AG04450 (cell line): Measurements from ENCODE around the gene CABP4. TPM values are rescaled to one million over a fixed set of nuclear protein-coding genes. Genes with fewer than 3 reads are reported as not detected.

Experiments
- CTCF ChIA-PET: fragments of 300-600, 350-600 bp; formaldehyde crosslinking; extraction: SDS; loops from one replicate; lab custom pipeline; 2022; ENCODE audit warnings: antibody characterized with exemption, inconsistent platforms; lab: Charles Lee
- POLR2A ChIA-PET: fragments of 350-600 bp; formaldehyde crosslinking; extraction: SDS; loops from one replicate; lab custom pipeline; 2021; ENCODE audit warnings: antibody characterized with exemption, inconsistent platforms; lab: Yijun Ruan, JAX
- DNase-seq: peaks from one replicate; pipeline ENCODE4 v3.0.0-alpha.2; 2011; ENCODE audit warnings: low read depth, low spot score
- H3K27ac ChIP-seq: one replicate; pipeline ENCODE4 v1.5.1; 2012; ENCODE audit warnings: low read depth, low read length, control low read depth
- H3K27me3 ChIP-seq: one replicate; pipeline ENCODE4 v1.6.0; 2012; ENCODE audit warnings: low read length; ENCODE audit not compliant: control insufficient read depth, insufficient read depth
- H3K4me3 ChIP-seq: 2 replicates; pipeline ENCODE4 v1.5.1; 2011; ENCODE audit warnings: mild to moderate bottlenecking, low read depth, low read length, control low read depth
- H3K9me3 ChIP-seq: 2 replicates; pipeline ENCODE4 v1.5.1; 2012; ENCODE audit warnings: low read length; ENCODE audit not compliant: control insufficient read depth, insufficient read depth
- polyA plus RNA-seq: library from polyadenylated mRNA; depleted of rRNA; stranded (reverse); fragments of >200 nt; gene quantifications from 2 replicates; pipeline ENCODE4 v1.2.3, GENCODE V29; 2011
- TF ChIP-seq, protein P1 (sequence below): IDR thresholded peaks from 2 replicates; pipeline ENCODE4 v1.5.1; 2011; ENCODE audit warnings: low read depth, low read length, control low read depth, inconsistent platforms

Gene CABP4
- polyA plus RNA-seq, 1 experiment = not detected

DNA sequence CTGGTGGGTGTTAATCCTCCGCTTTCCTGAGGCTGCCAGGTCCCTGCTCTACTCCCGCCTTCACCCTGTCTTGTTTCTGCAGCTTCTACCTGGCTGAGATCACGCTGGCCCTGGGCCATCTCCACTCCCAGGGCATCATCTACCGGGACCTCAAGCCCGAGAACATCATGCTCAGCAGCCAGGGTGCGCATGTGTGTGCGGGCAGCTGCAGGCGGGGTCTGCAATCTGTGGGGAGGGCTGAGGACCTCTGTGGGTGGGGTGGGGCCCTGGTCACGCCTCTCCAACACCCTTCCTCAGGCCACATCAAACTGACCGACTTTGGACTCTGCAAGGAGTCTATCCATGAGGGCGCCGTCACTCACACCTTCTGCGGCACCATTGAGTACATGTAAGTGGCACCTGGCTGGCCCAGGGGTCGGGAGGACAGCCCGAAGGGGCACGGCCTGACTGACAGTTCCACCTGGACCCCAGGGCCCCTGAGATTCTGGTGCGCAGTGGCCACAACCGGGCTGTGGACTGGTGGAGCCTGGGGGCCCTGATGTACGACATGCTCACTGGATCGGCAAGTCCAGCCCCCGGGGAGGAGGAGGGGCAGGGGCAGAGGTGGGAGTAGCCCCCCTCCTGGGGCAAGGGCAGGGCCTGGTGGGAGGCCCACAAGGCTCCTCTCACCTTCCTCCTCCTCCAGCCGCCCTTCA, 22.4 kb upstream of the CABP4 start:
- Histone ChIP-seq H3K27ac (no peak overlapping the region), H3K4me3 (no peak overlapping the region), H3K27me3 (no peaks in the 10 kb centered on the region), H3K9me3 (no peaks in the 10 kb centered on the region)
- TF ChIP-seq, protein P1, sequence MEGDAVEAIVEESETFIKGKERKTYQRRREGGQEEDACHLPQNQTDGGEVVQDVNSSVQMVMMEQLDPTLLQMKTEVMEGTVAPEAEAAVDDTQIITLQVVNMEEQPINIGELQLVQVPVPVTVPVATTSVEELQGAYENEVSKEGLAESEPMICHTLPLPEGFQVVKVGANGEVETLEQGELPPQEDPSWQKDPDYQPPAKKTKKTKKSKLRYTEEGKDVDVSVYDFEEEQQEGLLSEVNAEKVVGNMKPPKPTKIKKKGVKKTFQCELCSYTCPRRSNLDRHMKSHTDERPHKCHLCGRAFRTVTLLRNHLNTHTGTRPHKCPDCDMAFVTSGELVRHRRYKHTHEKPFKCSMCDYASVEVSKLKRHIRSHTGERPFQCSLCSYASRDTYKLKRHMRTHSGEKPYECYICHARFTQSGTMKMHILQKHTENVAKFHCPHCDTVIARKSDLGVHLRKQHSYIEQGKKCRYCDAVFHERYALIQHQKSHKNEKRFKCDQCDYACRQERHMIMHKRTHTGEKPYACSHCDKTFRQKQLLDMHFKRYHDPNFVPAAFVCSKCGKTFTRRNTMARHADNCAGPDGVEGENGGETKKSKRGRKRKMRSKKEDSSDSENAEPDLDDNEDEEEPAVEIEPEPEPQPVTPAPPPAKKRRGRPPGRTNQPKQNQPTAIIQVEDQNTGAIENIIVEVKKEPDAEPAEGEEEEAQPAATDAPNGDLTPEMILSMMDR = no peak
- ChIA-PET CTCF (no interaction called here), POLR2A (no interaction called here)
- no peak for DNase-seq

DNA sequence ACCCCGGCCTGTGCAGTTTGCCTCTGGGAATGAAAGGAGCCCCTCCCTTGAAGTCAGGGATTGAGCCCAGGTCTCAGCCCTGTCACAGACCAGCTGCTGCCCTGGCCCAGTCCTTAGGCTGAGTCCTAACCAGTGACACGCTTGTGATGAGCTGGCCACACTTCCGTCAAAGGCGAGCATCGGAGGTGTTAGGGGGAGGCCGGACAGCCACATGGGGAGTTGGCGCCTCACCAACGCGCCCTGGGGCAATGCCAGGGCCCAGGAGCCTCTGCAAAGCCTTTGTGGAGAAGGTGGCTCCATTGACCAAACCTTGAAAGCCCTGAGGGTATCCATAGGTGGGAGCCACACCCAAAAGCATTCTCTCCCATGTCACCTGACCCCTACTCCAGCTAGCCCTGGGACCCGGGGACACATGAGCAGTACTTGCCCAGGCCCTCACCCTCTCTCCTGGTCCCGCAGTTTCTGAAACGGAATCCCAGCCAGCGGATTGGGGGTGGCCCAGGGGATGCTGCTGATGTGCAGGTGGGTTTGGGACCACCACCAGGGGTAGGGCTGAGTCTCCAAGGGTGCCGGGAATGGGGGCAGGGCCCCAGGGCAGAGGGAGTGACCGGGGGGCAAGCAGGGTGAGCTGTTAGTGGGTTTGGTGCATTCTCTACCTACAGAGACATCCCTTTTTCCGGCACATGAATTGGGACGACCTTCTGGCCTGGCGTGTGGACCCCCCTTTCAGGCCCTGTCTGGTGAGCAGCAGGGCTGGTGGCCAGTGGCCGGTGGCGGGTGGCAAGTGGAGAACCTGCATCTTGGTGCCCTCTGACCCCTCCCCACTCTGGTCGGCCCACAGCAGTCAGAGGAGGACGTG, 21.4 kb upstream of the CABP4 start:
- DNase-seq = no peak
- Histone ChIP-seq H3K4me3 (no peak overlapping the region), H3K9me3 (no peaks in the 10 kb centered on the region), H3K27ac (no peak overlapping the region), H3K27me3 (no peaks in the 10 kb centered on the region)
- ChIA-PET CTCF (interaction anchor here (0.5 kb wide), 1 partner anchor 77 kb away, joined by 4 read pairs; no protein-coding TSS in a partner anchor), POLR2A (no interaction called here)
- TF ChIP-seq, protein P1 = no peak

DNA sequence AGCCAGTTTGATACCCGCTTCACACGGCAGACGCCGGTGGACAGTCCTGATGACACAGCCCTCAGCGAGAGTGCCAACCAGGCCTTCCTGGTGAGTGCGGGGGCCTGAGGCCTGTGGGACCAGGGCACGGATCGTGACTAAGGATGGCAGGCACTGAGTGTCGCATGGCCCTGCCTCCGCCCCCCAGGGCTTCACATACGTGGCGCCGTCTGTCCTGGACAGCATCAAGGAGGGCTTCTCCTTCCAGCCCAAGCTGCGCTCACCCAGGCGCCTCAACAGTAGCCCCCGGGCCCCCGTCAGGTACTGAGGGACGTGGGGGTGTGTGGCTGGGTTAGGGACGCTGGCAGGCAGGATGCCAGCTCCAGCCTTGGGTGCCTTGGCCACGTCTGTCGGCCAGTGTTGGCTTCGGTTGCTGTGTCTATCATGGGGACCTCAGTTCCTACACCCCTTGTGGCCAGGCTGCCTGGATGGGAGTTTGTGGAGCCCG, 20.7 kb upstream of the CABP4 start:
- Histone ChIP-seq H3K27ac (no peak overlapping the region), H3K27me3 (no peaks in the 10 kb centered on the region), H3K4me3 (no peak overlapping the region), H3K9me3 (no peaks in the 10 kb centered on the region)
- CTCF ChIA-PET = no interaction called here
- POLR2A ChIA-PET = no interaction called here
- DNase-seq = no peak
- TF ChIP-seq, protein P1 = no peak

DNA sequence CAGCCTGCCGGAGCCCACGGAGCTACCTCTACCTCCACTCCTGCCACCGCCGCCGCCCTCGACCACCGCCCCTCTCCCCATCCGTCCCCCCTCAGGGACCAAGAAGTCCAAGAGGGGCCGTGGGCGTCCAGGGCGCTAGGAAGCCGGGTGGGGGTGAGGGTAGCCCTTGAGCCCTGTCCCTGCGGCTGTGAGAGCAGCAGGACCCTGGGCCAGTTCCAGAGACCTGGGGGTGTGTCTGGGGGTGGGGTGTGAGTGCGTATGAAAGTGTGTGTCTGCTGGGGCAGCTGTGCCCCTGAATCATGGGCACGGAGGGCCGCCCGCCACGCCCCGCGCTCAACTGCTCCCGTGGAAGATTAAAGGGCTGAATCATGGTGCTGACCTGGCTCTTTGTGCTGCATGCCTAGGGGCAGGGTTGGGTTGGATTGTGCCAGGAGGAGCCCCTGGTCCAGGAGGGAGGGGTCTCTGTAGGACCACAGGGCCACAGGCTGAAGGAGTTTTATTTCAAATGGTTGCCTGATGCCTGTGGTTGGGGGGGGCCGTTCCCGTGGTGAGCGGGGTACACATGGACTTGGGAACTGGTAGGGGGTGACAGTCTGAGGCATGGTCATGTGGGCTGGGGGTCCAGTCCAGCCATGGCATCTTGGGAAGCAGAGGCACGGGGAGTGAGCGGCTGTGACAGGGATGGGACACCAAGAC, 20.0 kb upstream of the CABP4 start:
- Histone ChIP-seq H3K9me3 (no peaks in the 10 kb centered on the region), H3K4me3 (no peak overlapping the region), H3K27me3 (no peaks in the 10 kb centered on the region), H3K27ac (peak overlapping the region; percentile 21)
- TF ChIP-seq, protein P1 = no peak
- POLR2A ChIA-PET = no interaction called here
- no peak for DNase-seq
- CTCF ChIA-PET = interaction anchor here (1.8 kb wide), 1 partner anchor 84 kb away, joined by 4 read pairs; no protein-coding TSS in a partner anchor
